Hepatocyte (in vitro differentiated cells): ENCODE data around the gene HDAC1. TPM values are rescaled to one million over a fixed set of nuclear protein-coding genes. Genes with fewer than 3 reads are reported as not detected.

Experiments
- DNase-seq: peaks from one replicate; pipeline ENCODE4 v3.0.0-alpha.2; 2016; ENCODE audit warnings: low spot score
- H2AFZ ChIP-seq: fragments of 200-600 bp; sonication (generic); 2 replicates; pipeline ENCODE4 v1.6.0; 2016; ENCODE audit warnings: antibody characterized with exemption, mild to moderate bottlenecking
- H3K27ac ChIP-seq: fragments of 200-600 bp; sonication (generic); 2 replicates; pipeline ENCODE4 v1.5.1; 2016; ENCODE audit warnings: mild to moderate bottlenecking
- H3K27me3 ChIP-seq: fragments of 200-600 bp; sonication (generic); 2 replicates; pipeline ENCODE4 v1.6.1; 2016
- H3K36me3 ChIP-seq: fragments of 200-600 bp; sonication (generic); replicated peaks from 2 replicates; pipeline ENCODE4 v1.5.1; 2016; ENCODE audit warnings: low read depth; ENCODE audit not compliant: insufficient read depth
- H3K4me1 ChIP-seq: fragments of 200-600 bp; sonication (generic); 2 replicates; pipeline ENCODE4 v1.5.1; 2016; ENCODE audit warnings: mild to moderate bottlenecking, moderate library complexity; ENCODE audit not compliant: insufficient read depth
- H3K4me2 ChIP-seq: fragments of 200-600 bp; sonication (generic); 2 replicates; pipeline ENCODE4 v1.6.0; 2016
- H3K4me3 ChIP-seq: fragments of 200-600 bp; sonication (generic); 2 replicates; pipeline ENCODE4 v1.5.1; 2016; ENCODE audit warnings: mild to moderate bottlenecking
- H3K79me2 ChIP-seq: fragments of 200-600 bp; sonication (generic); 2 replicates; pipeline ENCODE4 v1.6.0; 2017; ENCODE audit warnings: mild to moderate bottlenecking
- H3K9me2 ChIP-seq: fragments of 200-600 bp; sonication (generic); replicated peaks from 2 replicates; pipeline ENCODE4 v1.6.0; 2017; ENCODE audit warnings: mild to moderate bottlenecking; ENCODE audit not compliant: insufficient read depth
- H3K9me3 ChIP-seq: fragments of 200-600 bp; sonication (generic); 2 replicates; pipeline ENCODE4 v1.5.1; 2016; ENCODE audit warnings: low read depth, mild to moderate bottlenecking
- H4K20me1 ChIP-seq: fragments of 200-600 bp; sonication (generic); 2 replicates; pipeline ENCODE4 v1.6.0; 2016; ENCODE audit warnings: mild to moderate bottlenecking; ENCODE audit not compliant: insufficient read depth, poor library complexity, severe bottlenecking
- EZH2 ChIP-seq: fragments of 200-600 bp; sonication (generic); IDR thresholded peaks from 2 replicates; pipeline ENCODE4 v1.6.1; 2016; ENCODE audit warnings: antibody characterized with exemption, mild to moderate bottlenecking, borderline replicate concordance
- EZH2phosphoT487 ChIP-seq: fragments of 200-600 bp; sonication (generic); IDR thresholded peaks from one replicate; pipeline ENCODE4 v1.6.1; 2018; ENCODE audit warnings: antibody characterized with exemption, mild to moderate bottlenecking, low read depth, moderate library complexity; ENCODE audit not compliant: unreplicated experiment, severe bottlenecking
- WGBS: methylation state at CpG from one replicate; pipeline ENCODE4 v1.1.6; 2016; ENCODE audit warnings: low lambda C conversion rate; ENCODE audit errors: missing lambda C conversion rate; 5-methylcytosine and 5-hydroxymethylcytosine counted together
- polyA plus RNA-seq: library from polyadenylated mRNA; unstranded; fragments of >200 nt; fragmentation: Nextera tagmentation; extraction: Ambion mirVana; gene quantifications from 2 replicates; pipeline ENCODE4 v1.2.1, GENCODE V29; 2016
- total RNA-seq: library from RNA; depleted of rRNA; stranded (reverse); fragments of >200 nt; gene quantifications from 2 replicates; pipeline ENCODE4 v1.2.3, GENCODE V29; 2014
- TF ChIP-seq, protein P1 (sequence below): fragments of 200-600 bp; sonication (generic); IDR thresholded peaks from 2 replicates; pipeline ENCODE4 v1.5.1; 2016; ENCODE audit warnings: antibody characterized with exemption, mild to moderate bottlenecking; ENCODE audit not compliant: poor library complexity

Gene HDAC1
- total and polyA plus RNA-seq, 2 experiments from 2014 or later, result 94.6 to 117 TPM

- no peak overlapping the region for H3K4me2 ChIP-seq
- no peak overlapping the region for H2AFZ ChIP-seq
- H3K27me3 ChIP-seq, result no peaks in the 10 kb centered on the region
- H4K20me1 ChIP-seq, result peaks cover 18% of the 10 kb centered on the region
- H3K36me3 ChIP-seq, result no peaks in the 10 kb centered on the region
- no peak overlapping the region for H3K4me3 ChIP-seq
- H3K9me2 ChIP-seq, result no peaks in the 10 kb centered on the region
- H3K4me1 ChIP-seq, result peaks cover 8% of the 10 kb centered on the region
- no peak for TF ChIP-seq EZH2
- TF ChIP-seq, protein P1, sequence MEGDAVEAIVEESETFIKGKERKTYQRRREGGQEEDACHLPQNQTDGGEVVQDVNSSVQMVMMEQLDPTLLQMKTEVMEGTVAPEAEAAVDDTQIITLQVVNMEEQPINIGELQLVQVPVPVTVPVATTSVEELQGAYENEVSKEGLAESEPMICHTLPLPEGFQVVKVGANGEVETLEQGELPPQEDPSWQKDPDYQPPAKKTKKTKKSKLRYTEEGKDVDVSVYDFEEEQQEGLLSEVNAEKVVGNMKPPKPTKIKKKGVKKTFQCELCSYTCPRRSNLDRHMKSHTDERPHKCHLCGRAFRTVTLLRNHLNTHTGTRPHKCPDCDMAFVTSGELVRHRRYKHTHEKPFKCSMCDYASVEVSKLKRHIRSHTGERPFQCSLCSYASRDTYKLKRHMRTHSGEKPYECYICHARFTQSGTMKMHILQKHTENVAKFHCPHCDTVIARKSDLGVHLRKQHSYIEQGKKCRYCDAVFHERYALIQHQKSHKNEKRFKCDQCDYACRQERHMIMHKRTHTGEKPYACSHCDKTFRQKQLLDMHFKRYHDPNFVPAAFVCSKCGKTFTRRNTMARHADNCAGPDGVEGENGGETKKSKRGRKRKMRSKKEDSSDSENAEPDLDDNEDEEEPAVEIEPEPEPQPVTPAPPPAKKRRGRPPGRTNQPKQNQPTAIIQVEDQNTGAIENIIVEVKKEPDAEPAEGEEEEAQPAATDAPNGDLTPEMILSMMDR, result no peak
- no peaks in the 10 kb centered on the region for H3K9me3 ChIP-seq
- DNase-seq, result no peak
- H3K27ac ChIP-seq, result no peak overlapping the region
- WGBS, result 96% methylated on average over 4 of the region's 4 CpGs
- peaks cover 24% of the 10 kb centered on the region for H3K79me2 ChIP-seq
These were observed 38.1 kb downstream of the HDAC1 start for GRCh38 chr1:32329931-32330466.

DNA sequence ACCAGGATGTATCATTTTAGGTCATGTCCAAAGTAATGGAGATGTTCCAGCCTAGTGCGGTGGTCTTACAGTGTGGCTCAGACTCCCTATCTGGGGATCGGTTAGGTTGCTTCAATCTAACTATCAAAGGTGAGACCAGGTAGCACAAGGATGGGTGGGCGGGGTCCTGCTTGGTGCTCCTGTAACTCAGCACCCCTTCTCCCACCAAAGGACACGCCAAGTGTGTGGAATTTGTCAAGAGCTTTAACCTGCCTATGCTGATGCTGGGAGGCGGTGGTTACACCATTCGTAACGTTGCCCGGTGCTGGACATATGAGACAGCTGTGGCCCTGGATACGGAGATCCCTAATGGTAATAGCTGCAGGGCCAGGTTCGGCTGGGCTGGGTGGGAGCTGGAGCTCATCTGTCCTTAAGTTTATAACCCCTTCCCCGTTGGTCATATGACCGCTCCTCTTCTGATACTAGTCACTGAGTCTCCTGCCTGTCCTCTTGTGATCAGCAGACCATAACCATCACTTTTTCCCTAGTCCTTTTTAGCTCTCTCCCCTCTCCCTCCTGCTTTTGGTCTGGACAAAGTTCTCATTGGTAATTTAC, 38.8 kb downstream of the HDAC1 start:
- peaks cover 18% of the 10 kb centered on the region for H4K20me1 ChIP-seq
- H3K27ac ChIP-seq, result no peak overlapping the region
- H3K9me3 ChIP-seq, result no peaks in the 10 kb centered on the region
- H3K4me3 ChIP-seq, result no peak overlapping the region
- DNase-seq, result no peak
- H2AFZ ChIP-seq, result no peak overlapping the region
- no peaks in the 10 kb centered on the region for H3K27me3 ChIP-seq
- TF ChIP-seq EZH2phosphoT487, result no peak
- TF ChIP-seq EZH2, result no peak
- TF ChIP-seq, protein P1, result no peak
- H3K9me2 ChIP-seq, result no peaks in the 10 kb centered on the region
- H3K4me2 ChIP-seq, result no peak overlapping the region
- H3K4me1 ChIP-seq, result peaks cover 8% of the 10 kb centered on the region
- peaks cover 31% of the 10 kb centered on the region for H3K79me2 ChIP-seq
- 91% methylated on average over 12 of the region's 12 CpGs for WGBS
- no peaks in the 10 kb centered on the region for H3K36me3 ChIP-seq

DNA sequence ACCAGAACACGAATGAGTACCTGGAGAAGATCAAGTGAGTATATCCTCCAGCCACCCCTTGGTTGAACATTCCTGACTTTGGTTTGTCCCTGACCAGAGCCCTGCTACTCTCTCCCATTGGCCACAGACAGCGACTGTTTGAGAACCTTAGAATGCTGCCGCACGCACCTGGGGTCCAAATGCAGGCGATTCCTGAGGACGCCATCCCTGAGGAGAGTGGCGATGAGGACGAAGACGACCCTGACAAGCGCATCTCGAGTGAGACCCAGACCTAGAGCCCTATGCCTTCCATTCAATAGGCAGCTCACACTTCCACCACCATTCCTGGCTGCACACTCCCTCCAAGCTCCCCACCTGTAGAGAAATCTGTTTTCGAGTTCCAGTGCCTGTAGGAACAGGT, 39.7 kb downstream of the HDAC1 start:
- Histone ChIP-seq H2AFZ (no peak overlapping the region), H3K36me3 (no peaks in the 10 kb centered on the region), H3K4me3 (no peak overlapping the region), H3K9me2 (no peaks in the 10 kb centered on the region), H3K9me3 (no peaks in the 10 kb centered on the region), H3K79me2 (peaks cover 34% of the 10 kb centered on the region), H3K27me3 (no peaks in the 10 kb centered on the region), H4K20me1 (peaks cover 18% of the 10 kb centered on the region), H3K27ac (peak overlapping the region; percentile 70), H3K4me2 (no peak overlapping the region), H3K4me1 (peaks cover 8% of the 10 kb centered on the region)
- TF ChIP-seq, protein P1, result no peak
- TF ChIP-seq EZH2phosphoT487, result no peak
- no peak for TF ChIP-seq EZH2
- no peak for DNase-seq
- 90% methylated on average over 12 of the region's 12 CpGs for WGBS
